ENCODE results near the gene FRMD6.

- TF ChIP-seq, protein P1, sequence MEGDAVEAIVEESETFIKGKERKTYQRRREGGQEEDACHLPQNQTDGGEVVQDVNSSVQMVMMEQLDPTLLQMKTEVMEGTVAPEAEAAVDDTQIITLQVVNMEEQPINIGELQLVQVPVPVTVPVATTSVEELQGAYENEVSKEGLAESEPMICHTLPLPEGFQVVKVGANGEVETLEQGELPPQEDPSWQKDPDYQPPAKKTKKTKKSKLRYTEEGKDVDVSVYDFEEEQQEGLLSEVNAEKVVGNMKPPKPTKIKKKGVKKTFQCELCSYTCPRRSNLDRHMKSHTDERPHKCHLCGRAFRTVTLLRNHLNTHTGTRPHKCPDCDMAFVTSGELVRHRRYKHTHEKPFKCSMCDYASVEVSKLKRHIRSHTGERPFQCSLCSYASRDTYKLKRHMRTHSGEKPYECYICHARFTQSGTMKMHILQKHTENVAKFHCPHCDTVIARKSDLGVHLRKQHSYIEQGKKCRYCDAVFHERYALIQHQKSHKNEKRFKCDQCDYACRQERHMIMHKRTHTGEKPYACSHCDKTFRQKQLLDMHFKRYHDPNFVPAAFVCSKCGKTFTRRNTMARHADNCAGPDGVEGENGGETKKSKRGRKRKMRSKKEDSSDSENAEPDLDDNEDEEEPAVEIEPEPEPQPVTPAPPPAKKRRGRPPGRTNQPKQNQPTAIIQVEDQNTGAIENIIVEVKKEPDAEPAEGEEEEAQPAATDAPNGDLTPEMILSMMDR (IDR thresholded peaks at IDR 0.05): no peak
- no peak for TF ChIP-seq POLR2A (IDR thresholded peaks at IDR 0.05)
Measured at GRCh38 chr14:51624955-51625569, 26.6 kb upstream of the FRMD6 start.

Data from uterus (tissue), 2 donors.